Calu3 (cell line): ENCODE results near the gene ANKS1A. TPM values are rescaled to one million over a fixed set of nuclear protein-coding genes. Genes with fewer than 3 reads are reported as not detected.
"Not testable (repeated sequence)": the region's sequence is repeated elsewhere in the genome, so short reads cannot be mapped to it uniquely, and the experiment has no call there.

Experiments used
- BruUV-seq: library from RNA; stranded (reverse); fragments of 400-500 nt; replicated peaks from 2 replicates; lab custom pipeline; 2021; lab: Mats Ljungman, UMichigan
- CTCF ChIA-PET: fragments of 300-600 bp; sonication (Branson Sonifier 250); formaldehyde crosslinking; loops from one replicate; lab custom pipeline; 2022; ENCODE audit warnings: antibody characterized with exemption; lab: Charles Lee
- DNase-seq: peaks from one replicate; pipeline ENCODE4 v3.0.0; 2022
- H3K27ac Mint-ChIP-seq: one replicate; pipeline ENCODE4 v1.8.0; 2022; ENCODE audit warnings: mixed read lengths; ENCODE audit not compliant: unreplicated experiment
- H3K27me3 Mint-ChIP-seq: one replicate; pipeline ENCODE4 v1.8.0; 2022; ENCODE audit warnings: mixed read lengths; ENCODE audit not compliant: unreplicated experiment
- H3K36me3 Mint-ChIP-seq: one replicate; pipeline ENCODE4 v1.8.0; 2022; ENCODE audit warnings: mild to moderate bottlenecking, moderate library complexity, mixed read lengths; ENCODE audit not compliant: insufficient read depth, unreplicated experiment
- H3K4me1 Mint-ChIP-seq: one replicate; pipeline ENCODE4 v1.8.0; 2022; ENCODE audit warnings: mild to moderate bottlenecking, low read depth, mixed read lengths; ENCODE audit not compliant: unreplicated experiment
- H3K4me3 Mint-ChIP-seq: one replicate; pipeline ENCODE4 v1.8.0; 2022; ENCODE audit warnings: mild to moderate bottlenecking, low read depth, moderate library complexity, mixed read lengths; ENCODE audit not compliant: unreplicated experiment
- H3K9me3 Mint-ChIP-seq: one replicate; pipeline ENCODE4 v1.8.0; 2022; ENCODE audit warnings: low read depth, mixed read lengths; ENCODE audit not compliant: unreplicated experiment
- CTCF ChIP-seq: fragments of 200-600 bp; IDR thresholded peaks from one replicate; pipeline ENCODE4 v1.8.0; 2022; ENCODE audit warnings: antibody characterized with exemption; ENCODE audit not compliant: unreplicated experiment
- intact Hi-C: fragments of 100-400 bp; cut with micrococcal nuclease; formaldehyde crosslinking; loops from one replicate; pipeline ENCODE4 v1.10.0; 2022; ENCODE audit not compliant: unreplicated experiment
- total RNA-seq: library from RNA; stranded (reverse); gene quantifications from 2 replicates; pipeline ENCODE4 v1.2.3, GENCODE V29; 2022

The ANKS1A gene
- total RNA-seq, 1 experiment from 2014 or later: 60.3 TPM

- no TSS peak for BruUV-seq
- no peak overlapping the region for H3K27ac Mint-ChIP-seq
- CTCF ChIA-PET: interaction anchor here (0.6 to 0.7 kb wide), 2 partner anchors 60 to 1147 kb away, joined by 3 read pairs; no protein-coding TSS in a partner anchor
- no peaks in the 10 kb centered on the region for H3K27me3 Mint-ChIP-seq
- no peak for TF ChIP-seq CTCF
- no peaks in the 10 kb centered on the region for H3K36me3 Mint-ChIP-seq
- H3K4me1 Mint-ChIP-seq: peaks cover 38% of the 10 kb centered on the region
- DNase-seq: no peak
- no peaks in the 10 kb centered on the region for H3K9me3 Mint-ChIP-seq
- intact Hi-C loops: no loop called here
- H3K4me3 Mint-ChIP-seq: no peak overlapping the region
These were observed 39.6 kb downstream of the ANKS1A start for GRCh38 chr6:34928695-34929094.

DNA sequence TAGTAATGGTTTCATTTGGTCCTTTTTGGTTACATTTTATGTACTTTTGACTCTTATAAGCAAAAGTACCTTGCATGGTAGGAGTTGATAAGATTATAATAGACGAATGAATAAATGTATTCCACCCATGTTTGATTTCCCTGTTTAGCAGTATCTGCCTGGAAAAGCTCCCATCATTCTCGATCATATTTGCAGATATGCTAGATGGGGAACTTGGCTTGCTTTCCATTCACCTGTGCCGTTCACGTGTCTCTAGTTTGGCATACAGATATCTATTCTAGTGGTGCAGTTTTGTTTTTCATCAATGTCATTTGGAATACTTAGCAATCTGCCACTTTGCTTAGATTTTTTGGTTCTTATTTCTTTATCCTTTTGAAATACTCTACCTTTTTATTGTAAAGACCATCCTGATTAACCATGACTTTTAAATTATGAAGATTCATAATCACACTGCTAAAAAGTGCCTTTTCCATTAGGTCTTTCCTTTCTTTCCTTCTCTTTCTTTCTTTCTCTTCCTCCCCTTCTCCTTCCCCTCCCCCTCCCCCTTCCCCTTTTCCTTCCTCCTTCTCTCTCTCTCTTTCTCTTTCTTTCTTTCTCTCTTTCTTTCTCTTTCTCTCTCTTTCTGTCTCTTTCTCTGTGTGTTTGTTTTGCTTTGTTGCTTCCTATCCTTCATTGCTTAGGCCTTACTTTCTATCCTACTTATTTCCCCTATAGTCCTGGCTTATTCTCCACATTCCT lies 40.4 kb downstream of the ANKS1A start:
- no peak overlapping the region for H3K27ac Mint-ChIP-seq
- no peak for DNase-seq
- intact Hi-C loops: no loop called here
- no peak overlapping the region for H3K4me3 Mint-ChIP-seq
- no peaks in the 10 kb centered on the region for H3K9me3 Mint-ChIP-seq
- no peaks in the 10 kb centered on the region for H3K36me3 Mint-ChIP-seq
- no peak for TF ChIP-seq CTCF
- peaks cover 37% of the 10 kb centered on the region for H3K4me1 Mint-ChIP-seq
- CTCF ChIA-PET: interaction anchor here (0.6 to 0.9 kb wide), 2 partner anchors 61 to 198 kb away, joined by 3 read pairs; no protein-coding TSS in a partner anchor
- H3K27me3 Mint-ChIP-seq: no peaks in the 10 kb centered on the region
- no TSS peak for BruUV-seq

DNA sequence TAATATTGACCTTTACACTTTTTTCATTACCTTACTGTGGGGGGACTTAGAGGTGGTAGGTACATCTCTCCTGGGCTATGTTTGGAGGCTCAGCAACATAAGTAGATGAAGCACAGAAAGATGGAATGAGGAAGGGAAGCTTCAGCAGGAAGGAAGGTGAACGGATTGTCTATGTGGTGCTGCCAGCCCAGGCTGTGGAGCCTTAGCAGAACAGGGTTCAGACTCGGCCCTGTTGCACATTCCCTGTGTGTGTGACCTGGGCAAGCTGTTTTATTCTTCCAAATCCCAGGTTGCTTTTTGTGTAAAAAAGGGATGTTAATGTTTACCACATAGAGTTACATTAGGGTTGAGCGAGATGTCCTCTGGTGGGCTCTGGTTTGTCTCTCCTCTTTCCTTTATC lies 41.2 kb downstream of the ANKS1A start:
- no peaks in the 10 kb centered on the region for H3K9me3 Mint-ChIP-seq
- H3K4me3 Mint-ChIP-seq: no peak overlapping the region
- BruUV-seq: no TSS peak
- peaks cover 36% of the 10 kb centered on the region for H3K4me1 Mint-ChIP-seq
- intact Hi-C loops: no loop called here
- no peak for DNase-seq
- CTCF ChIA-PET: interaction anchor here (0.9 kb wide), 1 partner anchor 198 kb away, joined by 3 read pairs; no protein-coding TSS in a partner anchor
- no peaks in the 10 kb centered on the region for H3K27me3 Mint-ChIP-seq
- TF ChIP-seq CTCF: no peak
- H3K36me3 Mint-ChIP-seq: no peaks in the 10 kb centered on the region
- H3K27ac Mint-ChIP-seq: no peak overlapping the region

- peaks cover 22% of the 10 kb centered on the region for H3K4me1 Mint-ChIP-seq
- BruUV-seq, CTCF ChIA-PET, H3K27me3 Mint-ChIP-seq, H3K9me3 Mint-ChIP-seq, intact Hi-C loops, DNase-seq, H3K4me3 Mint-ChIP-seq, H3K36me3 Mint-ChIP-seq, H3K27ac Mint-ChIP-seq: not testable (repeated sequence)
These were observed 43.1 kb downstream of the ANKS1A start for GRCh38 chr6:34932202-34932601.

GRCh38 chr6:34934516-34934915 lies 45.5 kb downstream of the ANKS1A start:
- CTCF ChIA-PET: no interaction called here
- Mint-ChIP-seq H3K9me3 (no peaks in the 10 kb centered on the region), H3K27me3 (no peaks in the 10 kb centered on the region), H3K4me1 (peaks cover 17% of the 10 kb centered on the region), H3K4me3 (no peak overlapping the region), H3K36me3 (no peaks in the 10 kb centered on the region), H3K27ac (no peak overlapping the region)
- no TSS peak for BruUV-seq
- intact Hi-C loops: no loop called here
- DNase-seq: peak; percentile 17
- no peak for TF ChIP-seq CTCF
